Upper lobe of left lung (tissue), 4 donors: Measurements from ENCODE around the gene AKAP6.

Experiments used
- EP300 ChIP-seq, 4 donors: sonication (generic); formaldehyde crosslinking; IDR thresholded peaks; one replicate each; pipeline ENCODE4 v1.5.1; 2017; ENCODE audit warnings: antibody characterized with exemption in 4 of 4, control low read depth in 2 of 4
- POLR2A ChIP-seq, 4 donors: fragments of 450-650 bp; IDR thresholded peaks; one replicate each; pipeline ENCODE4 v1.5.1; 2016 to 2017; ENCODE audit warnings: antibody characterized with exemption in 4 of 4, mild to moderate bottlenecking in 2 of 4
- POLR2AphosphoS5 ChIP-seq, 2 donors: sonication (generic); formaldehyde crosslinking; IDR thresholded peaks; one replicate each; pipeline ENCODE4 v1.5.1; 2017; ENCODE audit warnings: antibody characterized with exemption in 2 of 2
- TF ChIP-seq, protein P1 (sequence below), 6 experiments: fragments of 450-650 bp in 4 of 6; fragments of 200-600 bp in 2 of 6; sonication (generic) in 2 of 6; IDR thresholded peaks; one replicate each; pipeline ENCODE4 v1.5.1; 2016 to 2019; ENCODE audit warnings: antibody characterized with exemption in 6 of 6

DNA sequence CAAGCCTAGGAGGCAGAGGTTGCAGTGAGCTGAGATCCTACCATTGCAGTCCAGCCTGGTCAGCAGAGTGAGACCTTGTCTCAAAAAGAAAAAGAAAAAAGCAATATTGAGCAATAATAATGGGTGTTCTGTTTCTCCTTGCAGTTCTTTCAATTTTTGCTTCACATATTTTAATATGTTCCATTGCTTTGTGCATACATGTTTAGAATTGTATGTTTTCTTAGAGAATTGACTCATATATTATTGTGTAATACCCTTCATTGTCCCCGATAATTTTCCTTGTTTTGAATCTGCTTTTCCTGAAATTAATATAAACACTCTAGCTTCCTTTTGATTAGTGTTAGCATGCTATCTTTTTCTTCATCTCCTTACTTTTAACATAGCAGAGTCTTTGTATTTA is 471.2 kb downstream of the AKAP6 start:
- TF ChIP-seq, protein P1, sequence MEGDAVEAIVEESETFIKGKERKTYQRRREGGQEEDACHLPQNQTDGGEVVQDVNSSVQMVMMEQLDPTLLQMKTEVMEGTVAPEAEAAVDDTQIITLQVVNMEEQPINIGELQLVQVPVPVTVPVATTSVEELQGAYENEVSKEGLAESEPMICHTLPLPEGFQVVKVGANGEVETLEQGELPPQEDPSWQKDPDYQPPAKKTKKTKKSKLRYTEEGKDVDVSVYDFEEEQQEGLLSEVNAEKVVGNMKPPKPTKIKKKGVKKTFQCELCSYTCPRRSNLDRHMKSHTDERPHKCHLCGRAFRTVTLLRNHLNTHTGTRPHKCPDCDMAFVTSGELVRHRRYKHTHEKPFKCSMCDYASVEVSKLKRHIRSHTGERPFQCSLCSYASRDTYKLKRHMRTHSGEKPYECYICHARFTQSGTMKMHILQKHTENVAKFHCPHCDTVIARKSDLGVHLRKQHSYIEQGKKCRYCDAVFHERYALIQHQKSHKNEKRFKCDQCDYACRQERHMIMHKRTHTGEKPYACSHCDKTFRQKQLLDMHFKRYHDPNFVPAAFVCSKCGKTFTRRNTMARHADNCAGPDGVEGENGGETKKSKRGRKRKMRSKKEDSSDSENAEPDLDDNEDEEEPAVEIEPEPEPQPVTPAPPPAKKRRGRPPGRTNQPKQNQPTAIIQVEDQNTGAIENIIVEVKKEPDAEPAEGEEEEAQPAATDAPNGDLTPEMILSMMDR (IDR thresholded peaks at IDR 0.05) = no peak
- TF ChIP-seq EP300 (IDR thresholded peaks at IDR 0.05) (no peak), POLR2A (IDR thresholded peaks at IDR 0.05) (no peak), POLR2AphosphoS5 (IDR thresholded peaks at IDR 0.05) (no peak)
